HepG2 (cell line): ENCODE measurements around the gene ERBB3. TPM values are rescaled to one million over a fixed set of nuclear protein-coding genes. Genes with fewer than 3 reads are reported as not detected.

Experiments
- ARHGAP35 ChIP-seq: sonication (generic); formaldehyde crosslinking; IDR thresholded peaks from 2 replicates; pipeline ENCODE4 v1.9.0; 2022; ENCODE audit warnings: mild to moderate bottlenecking, inconsistent platforms, moderate library complexity, missing genetic modification reagents, borderline replicate concordance
- ARID2 ChIP-seq: sonication (generic); formaldehyde crosslinking; IDR thresholded peaks from 2 replicates; pipeline ENCODE4 v1.8.1; 2022; ENCODE audit warnings: mild to moderate bottlenecking, missing genetic modification reagents, borderline replicate concordance
- BRCA1 ChIP-seq: sonication (generic); formaldehyde crosslinking; IDR thresholded peaks from 2 replicates; pipeline ENCODE4 v1.4.0; 2020; ENCODE audit warnings: missing genetic modification reagents
- CENPX ChIP-seq: sonication (generic); formaldehyde crosslinking; IDR thresholded peaks from 2 replicates; pipeline ENCODE4 v1.9.0; 2021; ENCODE audit warnings: mild to moderate bottlenecking, missing genetic modification reagents, moderate library complexity
- CHCHD3 ChIP-seq: sonication (generic); formaldehyde crosslinking; IDR thresholded peaks from 2 replicates; pipeline ENCODE4 v1.8.0; 2022; ENCODE audit warnings: mild to moderate bottlenecking, missing genetic modification reagents, moderate library complexity
- DNMT1 ChIP-seq: sonication (generic); formaldehyde crosslinking; IDR thresholded peaks from 2 replicates; pipeline ENCODE4 v1.5.1; 2020; ENCODE audit warnings: mild to moderate bottlenecking, missing genetic modification reagents
- GTF3A ChIP-seq: sonication (generic); formaldehyde crosslinking; conservative IDR thresholded peaks from 2 replicates; pipeline ENCODE4 v1.4.0; 2020; ENCODE audit warnings: mild to moderate bottlenecking, missing genetic modification reagents
- IRX3 ChIP-seq: sonication (generic); formaldehyde crosslinking; IDR thresholded peaks from 2 replicates; pipeline ENCODE4 v1.8.1; 2023; ENCODE audit warnings: mild to moderate bottlenecking, low read depth, missing genetic modification reagents, borderline replicate concordance
- MED8 ChIP-seq: sonication (generic); formaldehyde crosslinking; IDR thresholded peaks from 2 replicates; pipeline ENCODE4 v1.8.1; 2023; ENCODE audit warnings: mild to moderate bottlenecking, missing genetic modification reagents; ENCODE audit not compliant: insufficient replicate concordance
- NCOR1 ChIP-seq: fragments of 200-600 bp; sonication (generic); IDR thresholded peaks from 2 replicates; pipeline ENCODE4 v1.7.0; 2017; ENCODE audit warnings: antibody characterized with exemption, low read length, borderline replicate concordance
- SATB2 ChIP-seq: sonication (generic); formaldehyde crosslinking; IDR thresholded peaks from 2 replicates; pipeline ENCODE4 v1.5.0; 2020; ENCODE audit warnings: missing genetic modification reagents
- TARDBP ChIP-seq: sonication (generic); formaldehyde crosslinking; IDR thresholded peaks from 2 replicates; pipeline ENCODE4 v1.8.0; 2022; ENCODE audit warnings: mild to moderate bottlenecking, missing genetic modification reagents
- TGIF2 ChIP-seq: IDR thresholded peaks from 2 replicates; pipeline ENCODE4 v1.6.1; 2016; ENCODE audit warnings: control low read depth, missing compliant biosample characterization
- XRCC5 ChIP-seq: fragments of 200-400 bp; formaldehyde crosslinking; optimal IDR thresholded peaks from 2 replicates; pipeline ENCODE3; 2017; ENCODE audit warnings: mild to moderate bottlenecking, low read length
- ZFP90 ChIP-seq: sonication (generic); formaldehyde crosslinking; IDR thresholded peaks from 2 replicates; pipeline ENCODE4 v1.8.0; 2022; ENCODE audit warnings: missing genetic modification reagents, mild to moderate bottlenecking, inconsistent platforms, borderline replicate concordance
- ZNF160 ChIP-seq: sonication (generic); formaldehyde crosslinking; IDR thresholded peaks from 2 replicates; pipeline ENCODE4 v1.8.0; 2022; ENCODE audit warnings: mild to moderate bottlenecking, inconsistent platforms, missing genetic modification reagents
- ZNF510 ChIP-seq: sonication (generic); formaldehyde crosslinking; IDR thresholded peaks from 2 replicates; pipeline ENCODE4 v1.4.0; 2020; ENCODE audit warnings: low read depth, mild to moderate bottlenecking, missing genetic modification reagents
- ZSCAN25 ChIP-seq: sonication (generic); formaldehyde crosslinking; IDR thresholded peaks from 2 replicates; pipeline ENCODE4 v1.8.0; 2022; ENCODE audit warnings: mild to moderate bottlenecking, missing genetic modification reagents
- polyA plus RNA-seq, 8 experiments: library from polyadenylated mRNA; depleted of rRNA in 3 of 8; stranded (reverse) in 7 of 8; unstranded in 1 of 8; fragments of >200 nt; fragmentation: Illumina TruSeq in 4 of 8; extraction: Trizol in 4 of 8; gene quantifications; 2 replicates each; pipeline versions ENCODE4 v1.2.1 to v1.2.3, GENCODE V29; 2011 to 2016; ENCODE audit warnings: low read depth in 4 of 8, missing spikeins in 1 of 8, mixed read lengths in 1 of 8; ENCODE audit not compliant: insufficient read depth in 1 of 8
- total RNA-seq, 5 experiments: library from RNA; depleted of rRNA; stranded (reverse); fragments of >200 nt; fragmentation: Illumina TruSeq; extraction: Trizol; gene quantifications; 2 replicates each; pipeline ENCODE4 v1.2.3, GENCODE V29; 2016; ENCODE audit warnings: low read depth in 1 of 5
- TF ChIP-seq, protein P1 (sequence below): IDR thresholded peaks from 2 replicates; pipeline ENCODE4 v1.4.0; 2020; ENCODE audit warnings: mild to moderate bottlenecking, missing genetic modification reagents
- TF ChIP-seq, protein P2 (sequence below): sonication (generic); formaldehyde crosslinking; IDR thresholded peaks from 2 replicates; pipeline ENCODE4 v1.4.0; 2020; ENCODE audit warnings: missing genetic modification reagents
- TF ChIP-seq, protein P3 (sequence below): sonication (generic); formaldehyde crosslinking; conservative IDR thresholded peaks from 2 replicates; pipeline ENCODE4 v1.4.0; 2020; ENCODE audit warnings: missing genetic modification reagents

Gene ERBB3
- total and polyA plus RNA-seq, 2 of the 13 experiments (the other 11 are each of a cell fraction or from before 2014, with no cell fraction given), result 93.6 to 358 TPM

DNA sequence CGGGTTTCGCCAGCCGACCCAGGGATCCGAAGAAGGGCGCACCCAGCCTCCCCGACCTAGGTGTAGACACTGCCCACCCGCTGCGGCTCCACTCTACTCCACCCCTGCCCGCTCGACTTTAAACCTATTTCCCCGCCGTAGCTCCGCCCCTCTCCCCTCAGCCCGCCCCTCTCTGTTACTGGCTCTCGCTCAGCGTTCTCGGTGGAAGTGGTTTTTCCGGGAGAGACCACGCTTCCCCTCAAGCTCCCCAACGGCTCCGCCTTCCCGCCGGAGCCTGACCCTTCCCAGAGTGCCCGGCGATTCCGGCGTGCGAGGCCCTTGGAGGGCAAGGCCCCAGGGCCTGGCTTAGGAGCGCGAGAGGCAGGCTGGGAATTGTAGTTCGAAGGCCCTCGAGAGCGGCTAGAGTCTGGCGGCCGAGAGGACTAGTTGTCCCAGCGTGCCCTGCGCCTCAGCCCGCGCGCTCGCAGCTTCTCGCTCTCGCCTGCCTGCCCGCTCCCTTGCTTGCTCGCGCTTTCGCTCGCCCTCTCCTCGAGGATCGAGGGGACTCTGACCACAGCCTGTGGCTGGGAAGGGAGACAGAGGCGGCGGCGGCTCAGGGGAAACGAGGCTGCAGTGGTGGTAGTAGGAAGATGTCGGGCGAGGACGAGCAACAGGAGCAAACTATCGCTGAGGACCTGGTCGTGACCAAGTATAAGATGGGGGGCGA is 24.3 kb downstream of the ERBB3 start, which contains the start of gene PA2G4 (continued):
- TF ChIP-seq DNMT1 (CRISPR knock-in tag) (no peak; the same call in 1 of the 2 replicates), SATB2 (CRISPR knock-in tag) (peak; percentile 24; the same call in 1 of the 2 replicates), XRCC5 (no peak), ZNF160 (CRISPR knock-in tag) (peak; percentile 54; the same call in 1 of the 2 replicates), MED8 (CRISPR knock-in tag) (peak; percentile 48), CENPX (no peak), ZNF510 (peak; percentile 87; the same call in 1 of the 2 replicates), ZFP90 (peak; percentile 90; the same call in 1 of the 2 replicates), TARDBP (CRISPR knock-in tag) (peak; percentile 97), TGIF2 (peak; percentile 72), IRX3 (CRISPR knock-in tag) (0 out of 2 replicates have a peak, but pooled peaks have one; percentile 25), ARHGAP35 (CRISPR knock-in tag) (peak; percentile 92), NCOR1 (no peak), ARID2 (CRISPR knock-in tag) (peak; percentile 81), CHCHD3 (peak; percentile 77; the same call in 1 of the 2 replicates), BRCA1 (CRISPR knock-in tag) (no peak; the same call in 1 of the 2 replicates), ZSCAN25 (CRISPR knock-in tag) (peak; percentile 96), GTF3A (CRISPR knock-in tag) (0 out of 2 replicates have a peak, but pooled peaks have one; percentile 40)
- TF ChIP-seq, protein P1, sequence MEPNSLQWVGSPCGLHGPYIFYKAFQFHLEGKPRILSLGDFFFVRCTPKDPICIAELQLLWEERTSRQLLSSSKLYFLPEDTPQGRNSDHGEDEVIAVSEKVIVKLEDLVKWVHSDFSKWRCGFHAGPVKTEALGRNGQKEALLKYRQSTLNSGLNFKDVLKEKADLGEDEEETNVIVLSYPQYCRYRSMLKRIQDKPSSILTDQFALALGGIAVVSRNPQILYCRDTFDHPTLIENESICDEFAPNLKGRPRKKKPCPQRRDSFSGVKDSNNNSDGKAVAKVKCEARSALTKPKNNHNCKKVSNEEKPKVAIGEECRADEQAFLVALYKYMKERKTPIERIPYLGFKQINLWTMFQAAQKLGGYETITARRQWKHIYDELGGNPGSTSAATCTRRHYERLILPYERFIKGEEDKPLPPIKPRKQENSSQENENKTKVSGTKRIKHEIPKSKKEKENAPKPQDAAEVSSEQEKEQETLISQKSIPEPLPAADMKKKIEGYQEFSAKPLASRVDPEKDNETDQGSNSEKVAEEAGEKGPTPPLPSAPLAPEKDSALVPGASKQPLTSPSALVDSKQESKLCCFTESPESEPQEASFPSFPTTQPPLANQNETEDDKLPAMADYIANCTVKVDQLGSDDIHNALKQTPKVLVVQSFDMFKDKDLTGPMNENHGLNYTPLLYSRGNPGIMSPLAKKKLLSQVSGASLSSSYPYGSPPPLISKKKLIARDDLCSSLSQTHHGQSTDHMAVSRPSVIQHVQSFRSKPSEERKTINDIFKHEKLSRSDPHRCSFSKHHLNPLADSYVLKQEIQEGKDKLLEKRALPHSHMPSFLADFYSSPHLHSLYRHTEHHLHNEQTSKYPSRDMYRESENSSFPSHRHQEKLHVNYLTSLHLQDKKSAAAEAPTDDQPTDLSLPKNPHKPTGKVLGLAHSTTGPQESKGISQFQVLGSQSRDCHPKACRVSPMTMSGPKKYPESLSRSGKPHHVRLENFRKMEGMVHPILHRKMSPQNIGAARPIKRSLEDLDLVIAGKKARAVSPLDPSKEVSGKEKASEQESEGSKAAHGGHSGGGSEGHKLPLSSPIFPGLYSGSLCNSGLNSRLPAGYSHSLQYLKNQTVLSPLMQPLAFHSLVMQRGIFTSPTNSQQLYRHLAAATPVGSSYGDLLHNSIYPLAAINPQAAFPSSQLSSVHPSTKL, result 0 out of 2 replicates have a peak, but pooled peaks have one; percentile 51
- TF ChIP-seq, protein P2, sequence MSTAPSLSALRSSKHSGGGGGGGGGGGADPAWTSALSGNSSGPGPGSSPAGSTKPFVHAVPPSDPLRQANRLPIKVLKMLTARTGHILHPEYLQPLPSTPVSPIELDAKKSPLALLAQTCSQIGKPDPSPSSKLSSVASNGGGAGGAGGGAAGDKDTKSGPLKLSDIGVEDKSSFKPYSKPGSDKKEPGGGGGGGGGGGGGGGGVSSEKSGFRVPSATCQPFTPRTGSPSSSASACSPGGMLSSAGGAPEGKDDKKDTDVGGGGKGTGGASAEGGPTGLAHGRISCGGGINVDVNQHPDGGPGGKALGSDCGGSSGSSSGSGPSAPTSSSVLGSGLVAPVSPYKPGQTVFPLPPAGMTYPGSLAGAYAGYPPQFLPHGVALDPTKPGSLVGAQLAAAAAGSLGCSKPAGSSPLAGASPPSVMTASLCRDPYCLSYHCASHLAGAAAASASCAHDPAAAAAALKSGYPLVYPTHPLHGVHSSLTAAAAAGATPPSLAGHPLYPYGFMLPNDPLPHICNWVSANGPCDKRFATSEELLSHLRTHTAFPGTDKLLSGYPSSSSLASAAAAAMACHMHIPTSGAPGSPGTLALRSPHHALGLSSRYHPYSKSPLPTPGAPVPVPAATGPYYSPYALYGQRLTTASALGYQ (CRISPR knock-in tag), result no peak; the same call in 1 of the 2 replicates
- TF ChIP-seq, protein P3, sequence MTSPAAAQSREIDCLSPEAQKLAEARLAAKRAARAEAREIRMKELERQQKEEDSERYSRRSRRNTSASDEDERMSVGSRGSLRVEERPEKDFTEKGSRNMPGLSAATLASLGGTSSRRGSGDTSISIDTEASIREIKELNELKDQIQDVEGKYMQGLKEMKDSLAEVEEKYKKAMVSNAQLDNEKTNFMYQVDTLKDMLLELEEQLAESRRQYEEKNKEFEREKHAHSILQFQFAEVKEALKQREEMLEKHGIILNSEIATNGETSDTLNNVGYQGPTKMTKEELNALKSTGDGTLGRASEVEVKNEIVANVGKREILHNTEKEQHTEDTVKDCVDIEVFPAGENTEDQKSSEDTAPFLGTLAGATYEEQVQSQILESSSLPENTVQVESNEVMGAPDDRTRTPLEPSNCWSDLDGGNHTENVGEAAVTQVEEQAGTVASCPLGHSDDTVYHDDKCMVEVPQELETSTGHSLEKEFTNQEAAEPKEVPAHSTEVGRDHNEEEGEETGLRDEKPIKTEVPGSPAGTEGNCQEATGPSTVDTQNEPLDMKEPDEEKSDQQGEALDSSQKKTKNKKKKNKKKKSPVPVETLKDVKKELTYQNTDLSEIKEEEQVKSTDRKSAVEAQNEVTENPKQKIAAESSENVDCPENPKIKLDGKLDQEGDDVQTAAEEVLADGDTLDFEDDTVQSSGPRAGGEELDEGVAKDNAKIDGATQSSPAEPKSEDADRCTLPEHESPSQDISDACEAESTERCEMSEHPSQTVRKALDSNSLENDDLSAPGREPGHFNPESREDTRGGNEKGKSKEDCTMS (CRISPR knock-in tag), result no peak
